RPMI8226 (cell line): ENCODE data around the gene GBP1.
A peak's percentile ranks its signal among the peaks of the same experiment; 100 is the strongest.
"Not testable (repeated sequence)": the region's sequence is repeated elsewhere in the genome, so short reads cannot be mapped to it uniquely, and the experiment has no call there.

Experiments
- DNase-seq: peaks from one replicate; pipeline ENCODE4 v3.0.0-alpha.2; 2015

Gene GBP1, protein sequence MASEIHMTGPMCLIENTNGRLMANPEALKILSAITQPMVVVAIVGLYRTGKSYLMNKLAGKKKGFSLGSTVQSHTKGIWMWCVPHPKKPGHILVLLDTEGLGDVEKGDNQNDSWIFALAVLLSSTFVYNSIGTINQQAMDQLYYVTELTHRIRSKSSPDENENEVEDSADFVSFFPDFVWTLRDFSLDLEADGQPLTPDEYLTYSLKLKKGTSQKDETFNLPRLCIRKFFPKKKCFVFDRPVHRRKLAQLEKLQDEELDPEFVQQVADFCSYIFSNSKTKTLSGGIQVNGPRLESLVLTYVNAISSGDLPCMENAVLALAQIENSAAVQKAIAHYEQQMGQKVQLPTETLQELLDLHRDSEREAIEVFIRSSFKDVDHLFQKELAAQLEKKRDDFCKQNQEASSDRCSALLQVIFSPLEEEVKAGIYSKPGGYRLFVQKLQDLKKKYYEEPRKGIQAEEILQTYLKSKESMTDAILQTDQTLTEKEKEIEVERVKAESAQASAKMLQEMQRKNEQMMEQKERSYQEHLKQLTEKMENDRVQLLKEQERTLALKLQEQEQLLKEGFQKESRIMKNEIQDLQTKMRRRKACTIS

DNA sequence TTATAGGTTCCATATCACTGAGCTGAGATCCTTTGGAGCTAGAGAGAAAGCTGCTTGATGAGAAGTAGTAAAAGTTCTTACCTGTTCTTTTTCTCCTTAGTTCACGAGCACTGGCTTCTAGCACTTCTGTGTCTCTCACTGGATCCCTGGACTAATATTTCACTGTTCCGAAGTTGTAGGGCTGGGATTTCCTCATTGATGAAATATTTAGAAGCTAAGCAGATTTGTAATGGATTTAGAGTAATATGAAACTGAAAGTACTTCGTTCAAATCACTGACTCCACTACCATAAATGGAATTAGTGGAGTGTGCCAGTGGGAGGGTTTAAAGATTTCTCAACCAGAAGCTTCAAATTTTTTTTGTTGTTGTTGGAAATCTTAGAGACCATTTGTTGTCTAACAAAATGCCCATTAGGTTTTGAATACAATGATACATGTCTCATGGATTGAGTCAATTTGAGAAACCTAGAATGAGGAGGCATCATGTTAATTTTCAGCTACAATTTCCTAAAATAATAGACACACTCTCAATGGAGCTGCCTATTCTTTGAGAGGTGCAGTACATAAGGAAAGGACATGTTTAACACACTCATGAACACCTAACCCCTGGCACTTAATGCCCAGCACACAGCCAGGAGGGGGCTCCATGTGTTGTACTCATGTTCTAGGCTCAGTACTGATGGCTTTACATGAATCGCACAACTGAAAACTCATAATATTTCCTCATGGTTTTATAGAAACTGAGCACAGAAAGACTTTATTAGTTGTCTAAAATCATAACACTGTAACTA, at the start of gene GBP1:
Gene GBP1, minus strand, starts transcription at position 130 of the 790 bp plus-strand sequence. CDS start 1,974 bp downstream, outside the sequence.
- DNase-seq: peak; percentile 15

GRCh38 chr1:89114662-89115061, 49.7 kb upstream of the GBP1 start:
- DNase-seq: no peak

DNA sequence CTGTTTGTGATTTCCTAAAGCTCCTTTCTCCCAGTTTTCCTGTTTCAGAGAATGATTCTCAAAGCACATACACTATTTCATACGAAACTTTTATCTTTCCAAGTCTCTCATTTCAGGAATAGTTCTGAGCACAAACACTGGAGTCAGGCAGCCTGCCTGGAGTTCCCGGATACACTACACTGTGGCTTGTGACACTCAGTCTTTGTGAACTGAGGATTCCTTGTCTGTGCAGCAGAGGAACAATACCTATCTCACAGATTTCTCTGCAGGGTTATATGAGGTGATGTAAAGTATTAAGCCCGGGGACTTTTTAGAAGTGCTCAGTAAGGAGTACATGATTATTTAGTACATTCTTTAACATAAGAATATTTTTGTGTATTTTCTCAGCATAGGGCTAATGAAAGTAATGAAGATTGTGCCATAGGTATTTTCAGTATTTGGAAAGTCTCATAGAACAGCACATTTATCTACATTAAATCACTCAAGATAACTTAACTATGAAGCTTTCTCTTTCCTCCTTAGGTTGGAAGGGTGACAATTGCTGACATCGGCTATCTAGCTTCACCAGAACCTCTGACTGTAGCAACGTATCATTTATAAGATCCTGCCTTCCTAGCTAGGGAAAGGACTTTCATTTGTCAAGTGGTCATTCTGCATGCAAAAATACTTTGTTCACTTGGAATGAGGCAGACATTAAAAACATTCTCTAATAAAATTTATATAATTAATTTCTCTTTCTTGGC, 48.0 kb upstream of the GBP1 start:
- no peak for DNase-seq

DNA sequence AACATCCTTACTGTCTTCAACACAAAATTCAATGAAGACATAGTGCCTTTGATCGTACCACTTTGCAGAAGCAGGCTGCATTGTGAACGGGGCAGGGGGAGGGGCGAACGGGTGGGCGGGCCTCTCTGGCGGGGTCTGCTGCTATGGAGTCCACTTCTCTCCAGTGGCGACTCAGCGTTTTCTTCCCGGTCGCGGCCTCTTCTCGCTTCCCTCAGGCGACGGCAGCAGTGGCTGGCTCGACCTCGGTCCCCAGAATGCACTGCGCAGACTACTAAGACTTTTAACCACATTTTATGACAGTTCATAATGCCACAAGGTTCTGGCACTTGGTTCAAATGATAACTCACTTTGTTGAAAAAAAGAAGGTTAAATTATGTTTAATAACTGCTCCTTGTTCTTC, 39.7 kb upstream of the GBP1 start:
- peak; percentile 4 for DNase-seq

GRCh38 chr1:89104147-89104546, 39.1 kb upstream of the GBP1 start:
- DNase-seq: no peak

GRCh38 chr1:89102021-89102420, 37.0 kb upstream of the GBP1 start:
- DNase-seq: no peak

- no peak for DNase-seq
These were observed 35.4 kb upstream of the GBP1 start for GRCh38 chr1:89100412-89100811.

GRCh38 chr1:89098857-89099256, 33.8 kb upstream of the GBP1 start:
- DNase-seq: no peak

- no peak for DNase-seq
These were observed 30.7 kb upstream of the GBP1 start for GRCh38 chr1:89095737-89096136.

DNA sequence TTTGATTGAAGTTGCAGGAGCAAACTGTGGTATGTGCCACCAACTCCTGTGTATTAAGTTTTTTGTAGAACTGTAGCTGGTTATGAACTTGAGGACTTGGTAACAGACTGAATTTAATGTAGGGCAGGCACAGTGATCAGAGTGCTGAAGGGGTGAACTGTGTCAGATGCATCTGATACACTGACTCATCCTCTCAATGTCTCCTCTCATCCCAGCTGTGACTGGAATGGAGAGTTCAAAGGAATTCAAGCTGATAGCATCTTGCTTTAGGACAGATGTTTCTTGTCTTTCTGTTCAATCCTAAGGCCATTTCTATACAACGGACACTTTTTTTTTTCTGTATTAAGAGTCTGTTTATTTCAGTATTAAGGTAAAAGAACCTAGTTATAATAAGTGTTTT, 25.0 kb upstream of the GBP1 start:
- no peak for DNase-seq

DNA sequence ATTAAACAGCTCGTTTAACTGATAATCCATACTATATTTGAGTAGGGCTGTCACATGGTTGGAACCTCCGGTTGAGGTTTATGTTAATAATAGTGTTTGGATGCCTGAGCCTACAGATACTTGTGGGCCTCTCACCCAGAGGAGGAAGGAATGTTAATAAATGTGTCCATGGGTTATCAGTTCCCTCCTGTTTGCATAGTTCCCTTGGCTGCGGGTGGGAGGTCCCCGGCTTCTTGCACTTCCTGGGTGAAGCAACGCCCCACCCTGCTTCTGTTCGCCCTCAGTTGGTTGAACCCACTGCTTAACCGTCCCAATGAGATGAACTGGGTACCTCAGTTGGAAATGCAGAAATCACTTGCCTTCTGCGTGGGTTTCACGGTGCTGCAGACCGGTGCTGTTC, 23.6 kb upstream of the GBP1 start:
- DNase-seq: no peak

- DNase-seq: no peak
These were observed 22.2 kb upstream of the GBP1 start for GRCh38 chr1:89087241-89087640.

DNA sequence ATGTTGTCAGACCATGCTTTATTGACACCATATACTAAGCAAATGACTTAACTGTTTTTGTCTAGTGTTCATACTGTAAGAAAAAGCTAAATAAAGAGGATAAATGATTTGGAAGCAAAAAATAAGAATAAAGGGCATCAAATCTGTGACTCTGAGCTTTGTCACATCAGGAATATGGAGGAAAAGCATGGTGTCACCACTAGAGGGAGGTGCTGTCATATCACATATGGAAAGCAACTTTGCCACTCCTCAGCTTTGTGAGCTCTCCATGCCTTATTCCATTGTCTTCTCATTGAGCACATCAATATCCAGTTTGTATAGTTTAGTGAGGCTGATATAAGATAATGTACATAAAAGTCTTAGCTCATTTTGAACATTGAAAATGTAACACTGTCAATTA, 20.8 kb upstream of the GBP1 start:
- DNase-seq: peak; percentile 52

DNA sequence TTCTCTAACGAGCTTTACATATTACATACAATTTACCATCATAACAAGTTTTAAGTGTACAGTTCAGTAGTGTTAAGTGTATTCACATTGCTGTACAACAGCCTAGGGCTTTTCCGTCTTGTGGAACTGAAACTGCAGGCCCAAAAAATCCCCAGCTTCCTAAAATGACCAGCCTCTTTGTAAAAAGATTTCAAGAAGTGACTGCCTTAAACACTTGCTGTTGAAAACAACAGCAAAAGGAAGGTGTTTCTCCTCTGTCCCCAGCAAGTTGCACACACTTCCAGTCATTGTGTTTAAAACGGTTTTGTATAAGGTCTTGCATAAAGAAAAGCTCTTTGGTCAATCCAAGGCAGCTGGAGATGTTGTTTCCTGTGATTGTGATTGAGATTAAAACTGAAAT, 16.0 kb upstream of the GBP1 start:
- no peak for DNase-seq

- not testable (repeated sequence) for DNase-seq
These were observed 15.1 kb upstream of the GBP1 start for GRCh38 chr1:89080068-89080467.

DNA sequence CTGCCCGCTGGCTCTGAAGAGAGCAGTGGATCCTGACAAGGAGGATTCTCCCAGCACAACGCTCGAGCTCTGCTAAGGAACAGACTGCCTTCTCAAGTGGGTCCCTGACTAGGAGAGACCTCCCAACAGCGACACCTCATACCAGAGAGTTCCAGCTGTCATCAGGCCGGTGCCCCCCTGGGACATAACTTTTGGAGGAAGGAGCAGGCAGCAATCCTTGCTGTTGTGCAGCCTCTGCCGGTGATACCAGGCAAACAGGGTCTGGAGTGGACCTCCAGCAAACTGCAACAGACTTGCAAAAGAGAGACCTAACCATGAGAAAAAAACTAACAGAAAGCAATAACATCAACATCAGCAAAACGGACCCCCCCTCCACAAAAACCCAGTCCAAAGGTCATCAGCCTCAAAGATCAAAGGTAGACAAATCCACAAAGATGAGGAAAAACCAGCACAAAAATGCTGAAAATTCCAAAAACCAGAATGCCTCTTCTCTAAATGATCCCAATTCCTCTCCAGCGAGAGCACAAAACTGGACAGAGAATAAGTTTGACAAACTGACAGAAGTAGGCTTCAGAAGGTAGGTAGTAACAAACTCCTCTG, 7.6 kb upstream of the GBP1 start:
- not testable (repeated sequence) for DNase-seq

DNA sequence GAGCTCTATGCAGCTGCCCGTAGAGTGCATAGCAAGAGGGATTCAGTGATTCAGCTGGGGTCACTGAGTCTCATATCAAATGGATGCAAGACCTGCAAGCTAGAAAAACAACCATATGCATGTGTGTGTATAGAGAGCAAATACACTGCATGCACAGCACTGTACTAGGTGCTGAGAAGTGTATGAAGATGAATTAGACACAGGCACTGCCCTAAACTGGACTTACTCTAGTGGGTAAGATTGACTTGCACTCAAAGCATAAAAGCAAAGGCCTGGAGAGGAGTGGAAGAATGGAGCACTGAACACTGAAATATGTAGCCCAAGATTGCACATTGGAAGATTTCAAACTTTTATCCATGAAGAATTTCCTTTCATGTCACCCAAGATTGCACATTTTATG, 5.5 kb upstream of the GBP1 start:
- no peak for DNase-seq

GRCh38 chr1:89069951-89070350, 4.9 kb upstream of the GBP1 start:
- DNase-seq: peak; percentile 12

- no peak for DNase-seq
These were observed 3.3 kb upstream of the GBP1 start for GRCh38 chr1:89068291-89068690.

DNA sequence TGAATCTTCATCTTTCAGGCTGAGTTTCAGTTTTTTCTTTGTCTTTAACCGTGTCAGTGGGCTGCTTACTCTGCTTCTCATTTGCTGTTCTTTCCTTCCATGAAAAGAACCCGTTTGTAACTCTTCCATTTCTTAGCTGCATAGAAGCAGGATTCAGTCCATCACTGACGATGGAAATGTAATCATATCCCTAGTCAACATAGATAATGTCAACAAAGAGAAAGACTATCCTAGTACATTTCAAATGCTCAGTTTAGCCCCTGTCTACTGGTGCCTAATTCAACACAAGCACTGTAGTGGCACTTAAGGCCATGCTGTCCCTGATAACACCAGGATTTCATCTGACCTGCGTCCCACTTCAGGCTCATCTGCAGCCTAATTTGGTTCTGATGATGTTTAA, 376 bp downstream of the GBP1 start:
- DNase-seq: no peak

DNA sequence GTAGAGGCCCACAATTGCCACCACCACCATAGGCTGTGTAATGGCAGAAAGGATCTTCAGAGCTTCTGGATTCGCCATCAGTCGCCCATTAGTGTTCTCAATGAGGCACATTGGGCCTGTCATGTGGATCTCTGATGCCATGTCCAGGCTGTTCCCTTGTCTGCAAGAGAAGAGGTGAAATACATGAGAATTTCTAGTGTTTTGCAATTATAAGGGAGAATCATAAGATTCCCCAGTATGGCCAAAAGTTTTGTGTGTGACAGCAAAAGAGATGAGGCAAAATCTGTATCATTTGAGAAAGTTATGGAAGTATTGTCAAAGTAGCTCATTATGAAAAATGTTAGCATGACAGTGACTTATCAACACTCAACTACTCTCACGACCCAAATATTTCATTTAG, 1.9 kb downstream of the GBP1 start:
- no peak for DNase-seq

- DNase-seq: no peak
These were observed 4.9 kb downstream of the GBP1 start for GRCh38 chr1:89060091-89060490.

DNA sequence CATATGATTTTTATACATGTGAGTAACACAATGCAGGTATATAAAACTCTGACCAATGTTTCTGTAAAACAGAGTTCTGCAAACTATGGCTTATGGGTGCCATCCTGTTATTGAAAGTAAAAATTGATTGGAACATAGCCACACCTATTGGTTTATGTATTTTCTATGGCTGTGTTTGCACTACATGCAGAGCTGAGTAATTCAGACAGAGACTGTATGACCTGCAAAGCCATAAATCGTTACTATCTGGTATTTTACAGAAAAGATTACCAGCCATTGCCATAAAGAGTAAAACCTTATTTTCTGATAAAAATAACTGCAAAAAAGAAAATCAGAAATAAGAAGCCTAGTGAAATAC, 13.1 kb downstream of the GBP1 start:
- no peak for DNase-seq
